HepG2 (cell line): ENCODE measurements around the gene PLCB4.

Source experiments
- CREM ChIP-seq, 2 experiments: sonication (generic) in 1 of 2; formaldehyde crosslinking in 1 of 2; IDR thresholded peaks; 2 replicates each; pipeline versions ENCODE4 v1.4.0 to v1.6.1; 2016 to 2020; ENCODE audit warnings: antibody characterized with exemption in 1 of 2, mild to moderate bottlenecking in 1 of 2, missing genetic modification reagents in 1 of 2
- CTCF ChIP-seq: sonication (generic); formaldehyde crosslinking; IDR thresholded peaks from 2 replicates; pipeline ENCODE4 v1.5.0; 2020; ENCODE audit warnings: mild to moderate bottlenecking, missing genetic modification reagents, moderate library complexity
- POLR2A ChIP-seq, 2 experiments: IDR thresholded peaks; 2 replicates each; pipeline ENCODE4 v1.6.1; 2011; ENCODE audit warnings: low read depth in 2 of 2, low read length in 2 of 2, mild to moderate bottlenecking in 1 of 2, moderate library complexity in 1 of 2; ENCODE audit not compliant: insufficient read depth in 1 of 2
- ZNF678 ChIP-seq: sonication (generic); formaldehyde crosslinking; IDR thresholded peaks from 2 replicates; pipeline ENCODE4 v1.4.0; 2020; ENCODE audit warnings: mild to moderate bottlenecking, missing genetic modification reagents
- TF ChIP-seq, protein P1 (sequence below): fragments of 450-650 bp; IDR thresholded peaks from 2 replicates; pipeline ENCODE4 v1.6.1; 2017; ENCODE audit warnings: mild to moderate bottlenecking

DNA sequence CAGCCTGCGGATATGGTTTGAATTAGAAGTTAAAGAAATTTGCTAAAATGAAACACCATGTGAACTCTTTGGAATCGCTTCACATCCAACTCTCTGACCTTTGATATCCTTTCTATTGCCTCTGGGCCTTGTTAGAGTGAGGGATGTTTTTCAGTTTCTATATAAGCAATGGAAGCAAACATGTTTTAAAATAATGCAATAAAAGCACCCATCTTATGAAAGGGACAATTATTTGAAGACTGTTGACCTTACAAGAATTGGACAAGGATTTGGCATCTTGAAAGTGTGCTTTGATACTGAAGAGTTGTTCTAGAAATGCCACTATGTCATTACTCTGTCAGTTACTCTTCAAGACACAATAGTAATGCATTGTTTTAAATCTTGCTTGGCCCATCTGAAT, 221.4 kb downstream of the PLCB4 start:
- TF ChIP-seq CREM (IDR thresholded peaks at IDR 0.05) (no peak), CREM (CRISPR knock-in tag; IDR thresholded peaks at IDR 0.05) (no peak), POLR2A (IDR thresholded peaks at IDR 0.05; ENCODE audit: insufficient read depth in 1 of 2, low read depth in 2 of 2, low read length in 2 of 2) (no peak), ZNF678 (no peak), CTCF (CRISPR knock-in tag) (no peak)
- TF ChIP-seq, protein P1, sequence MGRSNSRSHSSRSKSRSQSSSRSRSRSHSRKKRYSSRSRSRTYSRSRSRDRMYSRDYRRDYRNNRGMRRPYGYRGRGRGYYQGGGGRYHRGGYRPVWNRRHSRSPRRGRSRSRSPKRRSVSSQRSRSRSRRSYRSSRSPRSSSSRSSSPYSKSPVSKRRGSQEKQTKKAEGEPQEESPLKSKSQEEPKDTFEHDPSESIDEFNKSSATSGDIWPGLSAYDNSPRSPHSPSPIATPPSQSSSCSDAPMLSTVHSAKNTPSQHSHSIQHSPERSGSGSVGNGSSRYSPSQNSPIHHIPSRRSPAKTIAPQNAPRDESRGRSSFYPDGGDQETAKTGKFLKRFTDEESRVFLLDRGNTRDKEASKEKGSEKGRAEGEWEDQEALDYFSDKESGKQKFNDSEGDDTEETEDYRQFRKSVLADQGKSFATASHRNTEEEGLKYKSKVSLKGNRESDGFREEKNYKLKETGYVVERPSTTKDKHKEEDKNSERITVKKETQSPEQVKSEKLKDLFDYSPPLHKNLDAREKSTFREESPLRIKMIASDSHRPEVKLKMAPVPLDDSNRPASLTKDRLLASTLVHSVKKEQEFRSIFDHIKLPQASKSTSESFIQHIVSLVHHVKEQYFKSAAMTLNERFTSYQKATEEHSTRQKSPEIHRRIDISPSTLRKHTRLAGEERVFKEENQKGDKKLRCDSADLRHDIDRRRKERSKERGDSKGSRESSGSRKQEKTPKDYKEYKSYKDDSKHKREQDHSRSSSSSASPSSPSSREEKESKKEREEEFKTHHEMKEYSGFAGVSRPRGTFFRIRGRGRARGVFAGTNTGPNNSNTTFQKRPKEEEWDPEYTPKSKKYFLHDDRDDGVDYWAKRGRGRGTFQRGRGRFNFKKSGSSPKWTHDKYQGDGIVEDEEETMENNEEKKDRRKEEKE = no peak
